K562 treated with DMSO at 1 percent for 4 hours (cell line): ENCODE results near the gene PROC. TPM values are rescaled to one million over a fixed set of nuclear protein-coding genes. Genes with fewer than 3 reads are reported as not detected.

Experiments used
- total RNA-seq: library from RNA; unstranded; fragments of 300-600 nt; gene quantifications from 2 replicates; pipeline ENCODE4 v1.2.3, GENCODE V29; 2022; ENCODE audit not compliant: insufficient read depth

PROC gene
- total RNA-seq = not detected in 2 replicates

GRCh38 chr2:127418300-127419111 is at the start of gene PROC:
Gene PROC, plus strand, starts transcription at chr2:127418427. Its CDS starts 1,516 bp downstream, at chr2:127419943.

GRCh38 chr2:127387655-127388422 is 30.4 kb upstream of the PROC start, which contains the start of gene MAP3K2:
Gene MAP3K2, minus strand, starts transcription at chr2:127387975. Its CDS starts 44,846 bp downstream, at chr2:127343129.

Other genes starting within 250 kb of the PROC start
- gene CYP27C1, start 198.1 kb upstream of the PROC start, total RNA-seq = not detected in 2 replicates
- gene ERCC3, start 124.3 kb upstream of the PROC start, total RNA-seq = 29.8 and 36.8 TPM in 2 replicates
- gene MAP3K2, start 30.5 kb upstream of the PROC start, total RNA-seq = 11.2 and 13.5 TPM in 2 replicates
- 29.4 and 32.5 TPM in 2 replicates for gene IWS1, start 108.1 kb downstream of the PROC start, total RNA-seq
- not detected in 2 replicates for gene MYO7B, start 117.3 kb downstream of the PROC start, total RNA-seq
- gene GPR17, start 227.7 kb downstream of the PROC start, total RNA-seq = not detected in 2 replicates